Measurements from ENCODE around the gene HOXC11.

DNA sequence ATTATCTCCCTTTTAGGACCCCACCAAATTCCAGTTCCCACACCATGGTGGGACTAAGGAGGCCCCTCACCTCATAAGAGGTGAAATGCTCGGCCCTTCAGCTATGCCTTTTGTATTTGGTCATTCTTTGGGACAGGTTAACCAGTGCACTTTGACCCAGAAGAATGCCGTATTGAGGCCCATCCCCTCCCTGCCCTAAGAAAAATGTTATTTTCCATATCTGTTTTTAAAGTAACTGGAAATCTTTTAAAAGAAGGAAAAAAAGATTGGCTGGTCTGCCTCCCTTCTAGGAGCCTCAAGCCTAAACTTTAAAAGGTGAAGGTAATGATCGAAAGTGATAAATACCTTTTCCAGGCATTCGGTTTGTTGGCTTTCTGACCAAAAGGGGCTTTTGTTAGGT is 40.0 kb upstream of the HOXC11 start:
- TF ChIP-seq, protein P1, sequence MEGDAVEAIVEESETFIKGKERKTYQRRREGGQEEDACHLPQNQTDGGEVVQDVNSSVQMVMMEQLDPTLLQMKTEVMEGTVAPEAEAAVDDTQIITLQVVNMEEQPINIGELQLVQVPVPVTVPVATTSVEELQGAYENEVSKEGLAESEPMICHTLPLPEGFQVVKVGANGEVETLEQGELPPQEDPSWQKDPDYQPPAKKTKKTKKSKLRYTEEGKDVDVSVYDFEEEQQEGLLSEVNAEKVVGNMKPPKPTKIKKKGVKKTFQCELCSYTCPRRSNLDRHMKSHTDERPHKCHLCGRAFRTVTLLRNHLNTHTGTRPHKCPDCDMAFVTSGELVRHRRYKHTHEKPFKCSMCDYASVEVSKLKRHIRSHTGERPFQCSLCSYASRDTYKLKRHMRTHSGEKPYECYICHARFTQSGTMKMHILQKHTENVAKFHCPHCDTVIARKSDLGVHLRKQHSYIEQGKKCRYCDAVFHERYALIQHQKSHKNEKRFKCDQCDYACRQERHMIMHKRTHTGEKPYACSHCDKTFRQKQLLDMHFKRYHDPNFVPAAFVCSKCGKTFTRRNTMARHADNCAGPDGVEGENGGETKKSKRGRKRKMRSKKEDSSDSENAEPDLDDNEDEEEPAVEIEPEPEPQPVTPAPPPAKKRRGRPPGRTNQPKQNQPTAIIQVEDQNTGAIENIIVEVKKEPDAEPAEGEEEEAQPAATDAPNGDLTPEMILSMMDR (IDR thresholded peaks at IDR 0.05) = no peak
- no peak for TF ChIP-seq POLR2AphosphoS5 (IDR thresholded peaks at IDR 0.05)
- no peak for TF ChIP-seq POLR2A (IDR thresholded peaks at IDR 0.05)
- TF ChIP-seq EP300 (IDR thresholded peaks at IDR 0.05) = no peak
